Activated CD4-positive, CD25-positive, alpha-beta regulatory T cell treated with anti-CD3 and anti-CD28 coated beads, Interleukin-2, amount 50 U/mL, for 16 hours (primary cell): ENCODE measurements around the gene RNF212B.
"Not testable (repeated sequence)": the region's sequence is repeated elsewhere in the genome, so short reads cannot be mapped to it uniquely, and the experiment has no call there.

Experiments used
- DNase-seq: peaks from one replicate; pipeline ENCODE4 v3.0.0-alpha.2; 2020; ENCODE audit warnings: low read depth, low spot score

RNF212B gene, protein sequence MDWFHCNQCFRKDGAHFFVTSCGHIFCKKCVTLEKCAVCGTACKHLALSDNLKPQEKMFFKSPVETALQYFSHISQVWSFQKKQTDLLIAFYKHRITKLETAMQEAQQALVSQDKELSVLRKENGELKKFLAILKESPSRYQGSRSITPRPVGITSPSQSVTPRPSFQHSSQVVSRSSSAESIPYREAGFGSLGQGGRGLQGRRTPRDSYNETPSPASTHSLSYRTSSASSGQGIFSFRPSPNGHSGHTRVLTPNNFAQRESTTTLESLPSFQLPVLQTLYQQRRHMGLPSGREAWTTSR

DNA sequence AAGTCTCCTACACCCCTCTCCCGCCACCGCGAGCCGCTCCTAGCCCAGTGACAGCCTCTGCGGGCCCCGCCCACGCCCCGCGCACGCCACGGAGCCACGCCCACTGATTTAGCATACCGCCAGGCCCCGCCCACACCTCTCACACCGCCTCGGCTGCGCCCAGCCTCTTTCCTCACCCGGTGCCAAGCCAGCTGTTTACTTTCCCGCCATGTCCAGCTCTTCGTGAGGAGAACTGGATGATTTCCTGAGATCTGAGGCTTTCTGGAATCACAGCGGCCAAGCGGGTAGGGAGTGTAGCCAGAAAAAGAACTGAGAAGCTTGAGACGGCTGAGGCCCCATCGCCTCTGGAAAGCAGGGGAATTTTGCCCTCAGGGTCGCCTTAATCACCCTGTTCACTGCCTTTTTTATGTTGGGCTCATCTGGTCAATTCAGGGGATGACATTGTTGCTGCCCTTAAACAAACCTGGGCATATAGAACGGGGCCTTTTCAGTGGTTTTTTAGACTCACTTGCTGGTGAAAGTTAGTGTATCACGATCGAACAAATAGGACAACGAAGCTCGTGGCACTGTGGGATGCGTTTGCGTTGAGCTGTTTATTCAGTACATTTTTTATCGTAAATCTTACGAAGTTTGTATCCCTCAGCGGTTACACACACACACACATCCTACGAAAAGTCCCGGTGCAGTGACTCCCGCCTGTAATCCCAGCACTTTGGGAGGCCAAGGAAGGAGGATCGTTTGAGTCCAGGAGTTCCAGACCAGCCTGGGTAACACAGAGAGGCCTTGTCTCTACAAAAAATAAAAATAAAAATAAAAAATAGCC, at the start of gene RNF212B:
Gene RNF212B (plus strand): TSS at position 165 of the 823 bp plus-strand sequence. CDS start 2,410 bp downstream, outside the sequence.
- DNase-seq = peak; percentile 48

DNA sequence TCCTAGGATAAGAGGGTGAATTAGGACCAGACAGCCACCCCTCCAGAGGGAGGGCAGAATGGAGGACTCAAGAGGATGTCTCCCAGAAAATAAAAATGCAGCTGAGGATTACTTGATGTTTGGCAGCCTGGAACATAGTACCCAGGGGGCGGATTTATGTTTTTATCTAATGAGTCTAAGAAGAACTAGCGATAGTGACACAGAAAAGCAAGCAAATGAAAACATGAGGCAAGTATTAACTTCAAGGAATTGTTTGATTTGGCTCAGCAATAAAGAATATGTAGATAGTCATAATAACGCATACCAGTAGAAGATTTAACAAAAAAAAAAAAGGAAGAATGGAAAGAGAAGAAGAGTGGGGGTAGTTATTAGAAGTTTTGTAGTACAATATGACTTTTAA, 44.3 kb upstream of the RNF212B start:
- no peak for DNase-seq

DNA sequence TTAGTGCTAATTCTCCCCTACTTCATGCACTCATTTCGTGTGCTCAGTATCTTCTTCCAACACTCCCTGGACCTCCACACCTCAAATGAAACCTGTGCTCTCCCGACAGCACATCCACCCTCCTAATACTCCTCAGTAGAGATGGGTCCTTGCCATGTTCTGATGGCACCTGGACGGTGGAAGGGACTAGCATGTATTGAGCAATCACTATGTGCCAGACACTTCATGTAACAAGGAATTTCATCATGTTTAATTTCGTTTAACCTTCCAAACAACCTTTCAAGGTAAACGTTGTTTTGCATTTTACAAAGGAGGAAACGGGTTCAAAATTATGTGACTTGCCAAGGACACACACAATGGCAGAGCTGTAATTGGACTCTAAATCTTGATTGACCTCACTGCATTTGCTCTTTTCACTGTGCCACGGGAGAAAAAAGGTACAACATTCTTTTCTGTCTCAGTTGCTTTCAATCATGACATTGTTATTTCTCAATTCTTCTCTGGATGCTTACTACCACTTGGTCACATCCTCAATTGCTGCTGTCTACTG, 42.1 kb upstream of the RNF212B start:
- DNase-seq = no peak

DNA sequence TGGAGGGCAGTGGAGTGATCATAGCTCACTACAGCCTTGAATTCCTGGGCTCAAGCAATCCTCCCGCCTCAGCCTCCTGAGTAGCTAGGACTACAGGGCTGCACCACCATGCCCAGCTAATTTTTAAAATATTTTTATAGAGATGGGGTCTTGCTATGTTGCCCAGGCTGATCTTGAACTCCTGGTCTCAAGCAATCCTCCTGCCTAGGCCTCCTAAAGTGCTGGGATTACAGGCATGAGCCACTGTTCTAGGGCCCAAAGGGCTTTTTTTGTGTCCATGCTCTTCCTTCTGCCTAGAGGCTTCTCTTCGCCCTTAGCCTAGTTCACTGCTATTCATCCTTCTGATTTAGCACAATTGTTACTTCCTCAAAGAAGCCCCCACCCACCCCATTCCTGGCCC, 41.2 kb upstream of the RNF212B start:
- not testable (repeated sequence) for DNase-seq

DNA sequence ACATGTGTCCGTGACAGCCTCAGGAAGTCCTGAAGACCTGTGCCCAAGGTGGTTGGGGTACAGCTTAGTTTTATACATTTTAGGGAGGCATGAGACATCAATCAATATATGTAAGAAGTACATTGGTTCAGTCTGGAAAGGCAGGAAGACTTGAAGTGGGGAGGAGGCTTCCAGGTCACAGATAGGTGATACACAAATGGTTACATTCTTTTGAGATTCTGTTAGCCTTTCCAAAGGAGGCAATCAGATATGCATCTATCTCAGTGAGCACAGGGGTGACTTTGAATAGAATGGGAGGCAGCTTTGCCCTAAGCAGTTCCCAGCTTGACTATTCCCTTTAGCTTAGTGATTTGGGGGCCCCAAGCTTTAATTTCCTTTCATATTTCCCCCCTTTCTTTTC, 38.6 kb upstream of the RNF212B start:
- not testable (repeated sequence) for DNase-seq

DNA sequence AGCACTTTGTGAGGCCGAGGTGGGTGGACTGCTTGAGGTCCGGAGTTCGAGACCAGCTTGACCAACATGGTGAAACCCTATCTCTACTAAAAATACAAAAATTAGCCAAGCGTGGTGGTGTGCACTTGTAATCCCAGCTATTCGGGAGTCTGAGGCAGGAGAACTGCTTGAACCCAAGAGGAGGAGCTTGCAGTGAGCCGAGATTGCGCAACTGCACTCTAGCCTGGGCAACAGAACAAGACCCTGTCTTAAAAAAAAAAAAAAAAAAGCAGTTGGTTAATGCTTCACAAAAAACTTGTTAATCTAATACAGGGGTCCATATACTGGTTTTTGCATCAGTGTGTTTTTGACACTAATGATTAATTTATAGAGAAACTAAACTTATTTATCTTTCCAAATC, 35.7 kb upstream of the RNF212B start:
- no peak for DNase-seq

DNA sequence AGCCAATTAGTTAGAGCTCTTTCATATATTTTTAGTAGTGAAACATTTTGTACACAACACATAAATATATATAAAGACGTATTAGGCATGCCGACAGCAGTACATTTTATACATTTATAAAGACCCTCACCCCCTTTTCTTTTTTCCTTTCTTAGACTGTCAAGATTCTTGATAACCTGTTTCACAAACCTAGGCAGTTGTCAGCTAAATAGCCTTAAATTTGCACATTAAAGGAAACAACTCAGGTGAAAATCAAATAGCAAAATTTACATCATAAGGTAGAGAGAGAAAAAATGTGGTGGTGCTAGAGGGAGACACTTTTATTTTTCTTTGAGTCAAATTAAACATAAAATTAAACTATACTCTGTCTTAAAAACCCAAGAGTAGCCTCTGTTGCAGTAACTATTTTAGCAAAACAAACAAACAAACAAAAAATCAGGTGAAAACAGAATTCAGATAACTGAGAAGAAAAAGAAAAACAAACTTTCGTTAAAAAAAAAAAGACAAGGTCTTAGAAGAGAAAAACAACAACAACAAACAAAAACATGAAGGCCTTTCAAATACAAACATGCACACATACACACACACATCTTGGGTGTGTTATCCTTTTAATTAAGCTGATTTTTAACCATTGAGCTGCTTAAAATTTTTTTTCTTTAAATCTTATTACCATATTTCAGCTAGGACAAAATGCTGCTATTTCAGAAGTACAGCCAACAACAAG, 31.2 kb upstream of the RNF212B start:
- DNase-seq = no peak

DNA sequence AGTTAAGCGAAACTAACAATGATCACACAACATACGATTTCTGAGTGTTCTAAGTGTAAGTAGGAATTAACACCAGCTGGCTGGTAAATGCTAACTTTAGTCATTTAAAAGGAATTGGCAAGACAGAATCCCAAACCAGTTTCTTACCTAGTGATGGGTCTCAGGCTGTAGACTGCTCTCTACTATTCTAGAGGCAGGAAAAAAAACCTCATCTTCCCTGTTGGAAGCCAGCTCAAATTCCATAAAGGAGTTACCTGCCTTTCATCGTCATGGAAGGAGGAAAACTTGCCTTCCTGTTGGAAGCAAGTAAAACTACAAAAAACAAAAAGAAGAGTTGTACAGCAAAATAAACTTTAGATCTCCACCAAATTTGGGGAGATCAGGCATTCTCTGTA, 30.6 kb upstream of the RNF212B start:
- no peak for DNase-seq

DNA sequence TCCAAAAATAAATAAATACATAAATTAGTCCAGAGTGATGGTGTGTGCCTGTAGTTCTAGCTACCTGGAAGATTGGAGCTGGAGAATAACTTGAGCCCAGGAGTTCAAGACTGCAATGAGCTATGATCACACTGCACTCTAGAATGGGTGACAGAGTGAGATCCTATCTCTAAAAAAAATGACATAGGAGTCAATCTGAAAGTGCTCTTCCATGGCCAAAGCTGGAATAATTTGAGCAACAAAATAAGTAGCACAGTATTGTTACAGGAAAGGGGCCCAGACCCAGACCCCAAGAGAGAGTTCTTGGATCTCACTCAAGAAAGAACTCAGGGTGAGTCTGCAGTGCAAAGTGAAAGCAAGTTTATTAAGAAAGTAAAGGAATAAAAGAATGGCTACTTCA, 29.4 kb upstream of the RNF212B start:
- DNase-seq = no peak

DNA sequence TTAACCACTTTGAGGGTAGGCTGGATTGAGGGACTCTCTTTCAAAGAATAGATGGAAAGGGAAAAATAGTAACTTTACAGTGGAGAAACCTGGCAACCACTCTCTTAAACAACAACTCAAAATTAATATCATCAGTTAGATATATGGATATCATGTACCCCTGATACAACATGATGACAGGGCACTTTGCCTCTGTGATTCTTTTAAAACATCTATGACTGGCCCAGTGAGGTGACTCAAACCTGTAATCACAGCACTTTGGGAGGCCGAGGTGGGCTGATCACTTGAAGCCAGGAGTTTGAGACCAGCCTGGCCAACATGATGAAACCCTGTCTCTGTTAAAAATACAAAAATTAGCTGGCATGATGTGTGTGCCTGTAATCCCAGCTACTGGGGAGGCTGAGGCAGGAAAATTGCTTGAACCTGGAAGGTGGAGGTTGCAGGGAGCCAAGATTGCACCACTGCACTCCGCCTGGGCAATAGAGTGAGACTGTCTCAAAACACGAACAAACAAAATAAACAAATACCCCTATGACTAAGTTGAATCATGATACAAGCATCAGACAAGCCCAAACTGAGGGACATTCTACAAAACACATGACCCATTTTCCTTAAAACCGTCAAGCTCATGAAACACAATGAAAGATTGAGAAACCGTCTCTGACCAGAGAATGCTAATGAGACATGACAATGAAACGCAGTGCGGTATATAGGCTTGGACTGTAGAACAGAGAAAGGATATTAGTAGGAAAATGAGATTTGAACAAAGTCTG, 27.9 kb upstream of the RNF212B start:
- no peak for DNase-seq

DNA sequence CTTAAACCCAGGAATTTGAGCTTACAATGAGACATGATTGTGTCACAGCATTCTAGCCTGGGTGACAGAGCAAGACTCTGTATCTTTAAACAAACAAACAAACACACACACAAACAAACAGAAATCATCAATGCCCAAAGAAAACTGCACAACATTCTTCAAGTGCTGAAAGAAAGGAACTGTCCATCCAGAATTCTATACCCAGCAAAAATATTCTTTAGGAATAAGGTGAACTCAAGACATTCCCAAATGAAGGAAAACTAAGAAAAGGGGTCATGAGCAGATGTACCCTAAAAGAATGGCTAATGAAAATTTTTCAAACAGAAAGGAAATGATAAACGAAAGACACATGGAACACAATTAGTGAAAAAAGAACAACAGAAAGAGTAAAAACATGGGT, 22.3 kb upstream of the RNF212B start:
- no peak for DNase-seq

DNA sequence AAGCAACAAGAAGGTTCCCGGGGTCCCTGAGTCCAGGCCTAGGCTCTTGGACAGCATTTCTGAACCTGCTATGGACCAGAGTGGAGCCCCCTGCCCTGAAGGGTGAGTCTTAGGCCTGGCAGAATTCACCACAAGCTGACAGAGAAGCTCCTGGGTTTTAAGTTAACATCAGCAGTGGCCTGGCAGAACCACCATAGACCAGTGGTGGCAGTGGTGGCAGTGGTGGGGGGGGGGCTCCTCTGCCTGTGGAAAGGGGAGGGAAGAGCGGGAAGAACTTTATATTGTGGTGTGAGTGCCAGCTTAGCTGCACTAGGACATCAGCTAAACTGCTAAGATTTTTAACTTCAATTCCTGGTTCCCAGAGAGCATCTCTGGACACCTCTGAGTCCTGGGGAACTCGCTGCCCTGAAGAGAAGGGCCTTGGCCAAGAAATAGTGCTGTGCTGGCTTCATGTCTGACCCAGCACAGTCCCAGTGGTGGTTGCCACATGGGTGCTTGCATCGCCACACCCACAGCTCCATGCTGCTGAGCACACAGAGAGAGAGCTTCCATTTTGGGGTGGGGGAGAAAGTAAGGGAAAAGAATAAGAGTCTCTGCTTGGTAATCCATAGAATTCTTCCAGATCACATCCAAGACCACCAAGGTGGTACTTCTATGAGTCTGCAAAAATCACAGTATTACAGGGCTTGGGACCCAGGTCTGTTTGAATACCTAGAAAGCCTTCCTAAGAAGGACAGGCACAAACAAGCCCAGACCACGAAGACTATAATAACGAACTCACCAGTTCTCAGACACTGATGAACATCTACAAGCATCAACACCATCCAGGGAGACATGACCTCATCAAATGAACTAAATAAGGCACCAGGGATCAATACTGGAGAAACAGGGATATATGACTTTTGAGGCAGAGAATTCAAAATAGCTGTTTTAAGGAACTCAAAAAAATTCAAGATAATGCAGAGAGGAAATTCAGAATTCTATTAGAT, 20.4 kb upstream of the RNF212B start:
- DNase-seq = no peak

DNA sequence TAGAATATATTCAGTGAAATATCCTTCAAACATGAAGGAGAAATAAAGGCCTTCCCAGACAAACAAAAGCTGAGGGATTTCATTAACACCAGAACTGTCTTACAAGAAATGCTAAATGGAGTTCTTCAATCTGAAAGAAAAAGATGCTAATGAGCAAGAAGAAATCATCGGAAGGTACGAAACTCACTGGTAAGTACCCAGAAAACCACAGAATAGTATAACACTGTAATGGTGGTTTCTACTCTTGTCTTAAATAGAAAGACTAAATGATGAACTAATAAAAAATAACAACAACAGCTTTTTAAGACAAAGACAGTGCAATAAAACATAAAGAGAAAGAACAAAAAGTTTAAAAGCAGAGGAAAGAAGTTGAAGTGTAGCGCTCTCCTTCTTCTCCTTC, 18.7 kb upstream of the RNF212B start:
- DNase-seq = no peak

DNA sequence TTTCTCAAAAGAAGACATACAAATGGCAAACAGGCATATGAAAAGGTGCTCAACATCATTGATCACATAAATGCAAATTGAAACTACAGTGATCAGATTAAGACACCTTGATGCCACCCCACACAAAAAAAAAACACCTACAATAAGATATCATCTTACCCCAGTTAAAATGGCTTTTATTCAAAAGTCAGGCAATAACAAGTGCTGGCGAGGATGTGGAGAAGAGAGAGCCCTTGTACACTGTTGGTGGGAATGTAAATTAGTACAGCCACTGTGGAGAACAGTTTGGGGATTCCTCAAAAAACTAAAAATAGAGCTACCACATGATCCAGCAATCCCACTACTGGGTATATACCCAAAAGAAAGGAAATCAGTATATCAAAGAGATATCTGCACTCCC, 12.8 kb upstream of the RNF212B start:
- DNase-seq = not testable (repeated sequence)

DNA sequence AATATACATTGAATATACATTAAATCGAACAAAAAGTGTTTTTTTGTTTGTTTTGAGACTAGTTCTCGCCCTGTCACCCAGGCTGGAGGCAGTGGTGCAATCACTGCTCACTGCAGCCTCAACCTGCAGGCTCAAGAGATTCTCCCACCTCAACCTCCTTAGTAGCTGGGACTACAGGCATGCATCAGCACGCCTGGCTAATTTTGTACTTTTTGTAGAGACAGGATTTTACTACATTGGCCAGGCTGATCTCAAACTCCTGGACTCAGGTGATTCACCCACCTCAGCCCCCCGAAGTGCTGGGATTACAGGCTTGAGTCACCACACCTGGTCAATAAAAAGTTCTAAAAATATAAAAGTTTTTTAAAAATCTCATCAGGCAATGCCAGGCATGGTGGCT, 10.2 kb upstream of the RNF212B start:
- no peak for DNase-seq

DNA sequence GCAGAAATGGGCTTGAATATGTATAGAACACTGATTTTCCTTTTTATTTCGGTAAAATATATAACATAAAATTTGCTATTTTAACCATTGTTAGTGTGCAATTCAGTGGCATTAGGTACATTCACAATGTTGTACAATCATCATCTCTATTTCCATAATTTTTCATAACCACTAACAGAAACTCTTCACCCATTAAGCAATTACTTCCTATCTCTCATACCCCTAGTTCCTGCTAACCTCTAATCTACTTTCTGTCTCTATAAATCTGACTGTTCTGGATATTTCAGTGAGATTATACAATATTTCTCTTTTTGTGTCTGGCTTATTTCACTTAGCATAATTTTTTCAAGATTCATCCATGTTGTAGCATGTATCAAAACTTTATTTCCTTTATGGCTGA, 8.9 kb upstream of the RNF212B start:
- no peak for DNase-seq

DNA sequence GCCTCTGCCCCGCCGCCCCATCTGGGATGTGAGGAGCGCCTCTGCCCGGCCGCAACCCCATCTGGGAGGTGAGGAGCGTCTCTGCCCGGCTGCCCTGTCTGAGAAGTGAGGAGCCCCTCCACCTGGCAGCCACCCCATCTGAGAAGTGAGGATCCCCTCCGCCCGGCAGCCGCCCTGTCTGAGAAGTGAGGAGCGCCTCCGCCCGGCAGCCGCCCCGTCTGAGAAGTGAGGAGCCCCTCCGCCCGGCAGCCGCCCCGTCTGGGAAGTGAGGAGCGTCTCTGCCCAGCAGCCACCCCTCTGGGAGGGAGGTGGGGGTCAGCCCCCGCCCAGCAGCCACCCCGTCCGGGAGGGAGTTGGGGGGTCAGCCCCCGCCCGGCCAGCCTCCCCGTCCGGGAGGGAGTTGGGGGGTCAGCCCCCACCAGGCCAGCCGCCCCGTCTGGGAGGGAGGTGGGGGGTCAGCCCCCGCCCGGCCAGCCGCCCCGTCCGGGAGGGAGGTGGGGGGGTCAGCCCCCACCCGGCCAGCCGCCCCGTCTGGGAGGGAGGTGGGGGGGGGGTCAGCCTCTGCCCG, 5.4 kb upstream of the RNF212B start:
- not testable (repeated sequence) for DNase-seq

DNA sequence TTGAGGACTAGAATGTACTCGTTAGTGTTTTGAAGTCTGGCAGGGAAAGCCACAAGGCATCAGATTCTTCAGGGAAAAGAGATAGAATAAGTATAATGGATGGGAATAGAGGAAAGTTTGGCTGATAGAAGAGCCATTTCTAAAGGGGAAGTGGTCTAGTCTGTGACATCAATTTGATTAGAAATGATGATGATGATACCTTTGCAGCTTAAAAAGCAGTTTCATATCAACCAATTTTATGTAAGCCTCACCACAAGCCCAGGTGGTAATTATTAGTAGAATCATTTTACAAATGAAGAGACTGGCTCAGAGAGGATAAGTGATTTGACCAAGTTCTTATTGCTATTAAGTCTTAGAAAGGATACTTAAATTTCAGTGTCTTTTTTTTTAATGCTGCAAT, 2.9 kb downstream of the RNF212B start:
- no peak for DNase-seq

DNA sequence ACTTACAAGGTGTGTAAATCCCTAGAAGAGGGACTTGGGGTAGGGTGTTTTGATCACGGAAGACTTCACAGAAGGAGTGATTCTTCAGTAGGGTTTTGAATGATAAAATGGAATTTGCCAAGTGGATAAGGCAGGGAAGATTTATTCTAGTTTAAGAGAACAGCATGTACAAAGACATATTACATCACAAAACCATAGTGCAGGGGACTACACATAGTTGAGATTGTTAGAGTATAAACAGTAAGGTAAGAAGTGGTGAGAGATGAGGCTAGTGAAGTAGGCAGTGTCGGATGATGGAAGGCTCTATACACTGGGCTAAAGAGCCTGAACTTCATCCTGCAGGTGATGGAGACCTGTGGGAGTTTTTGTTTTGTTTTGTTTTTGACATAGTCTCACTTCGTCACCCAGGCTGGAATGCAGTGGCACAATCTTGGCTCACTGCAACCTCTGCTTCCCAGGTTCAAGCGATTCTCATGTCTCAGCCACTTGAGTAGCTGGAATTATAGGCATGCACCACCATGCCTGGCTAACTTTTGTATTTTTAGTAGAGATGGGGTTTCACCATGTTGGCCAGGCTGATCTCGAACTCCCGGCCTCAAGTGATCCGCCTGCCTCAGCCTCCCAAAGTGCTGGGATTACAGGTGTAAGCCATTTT, 3.5 kb downstream of the RNF212B start:
- not testable (repeated sequence) for DNase-seq
